Endothelial cell (in vitro differentiated cells): Measurements from ENCODE around the gene SLC22A23. TPM values are rescaled to one million over a fixed set of nuclear protein-coding genes. Genes with fewer than 3 reads are reported as not detected.

ENCODE experiments used
- DNase-seq: peaks from one replicate; pipeline ENCODE4 v3.0.0; 2021; ENCODE audit warnings: low spot score
- H3K27ac Mint-ChIP-seq: one replicate; pipeline ENCODE4 v1.8.0; 2021; ENCODE audit warnings: mixed read lengths, inconsistent platforms; ENCODE audit not compliant: unreplicated experiment
- H3K27me3 Mint-ChIP-seq: one replicate; pipeline ENCODE4 v1.8.0; 2021; ENCODE audit warnings: mild to moderate bottlenecking, moderate library complexity, mixed read lengths, inconsistent platforms; ENCODE audit not compliant: unreplicated experiment
- H3K36me3 Mint-ChIP-seq: one replicate; pipeline ENCODE4 v1.8.0; 2021; ENCODE audit warnings: mild to moderate bottlenecking, low read depth, mixed read lengths, inconsistent platforms; ENCODE audit not compliant: unreplicated experiment
- H3K4me1 Mint-ChIP-seq: one replicate; pipeline ENCODE4 v1.8.0; 2021; ENCODE audit warnings: mild to moderate bottlenecking, mixed read lengths, inconsistent platforms; ENCODE audit not compliant: unreplicated experiment
- H3K4me3 Mint-ChIP-seq: one replicate; pipeline ENCODE4 v1.8.0; 2021; ENCODE audit warnings: mild to moderate bottlenecking, mixed read lengths, inconsistent platforms; ENCODE audit not compliant: unreplicated experiment
- H3K9me3 Mint-ChIP-seq: one replicate; pipeline ENCODE4 v1.8.0; 2021; ENCODE audit warnings: mixed read lengths, inconsistent platforms; ENCODE audit not compliant: unreplicated experiment
- CTCF ChIP-seq: fragments of 200-600 bp; sonication (generic); IDR thresholded peaks from one replicate; pipeline ENCODE4 v1.5.0; 2021; ENCODE audit warnings: antibody characterized with exemption; ENCODE audit not compliant: unreplicated experiment
- total RNA-seq: library from RNA; stranded (reverse); fragmentation: NEBNext Ultra II Directional; extraction: Animal tissue kit (Norgen Biotek cat#: 25700); gene quantifications from one replicate; pipeline ENCODE4 v1.2.1, GENCODE V29; 2021; ENCODE audit not compliant: unreplicated experiment

The SLC22A23 gene
- total RNA-seq, 1 donor from 2014 or later = 72.7 TPM

- Mint-ChIP-seq H3K27me3 (peaks cover 2% of the 10 kb centered on the region), H3K9me3 (no peaks in the 10 kb centered on the region), H3K36me3 (peaks cover 11% of the 10 kb centered on the region), H3K4me1 (peaks cover 15% of the 10 kb centered on the region), H3K4me3 (no peak overlapping the region), H3K27ac (no peak overlapping the region)
- no peak for TF ChIP-seq CTCF
- no peak for DNase-seq
These were observed 28.1 kb downstream of the SLC22A23 start for GRCh38 chr6:3428700-3429099.

GRCh38 chr6:3428247-3428646 is 28.6 kb downstream of the SLC22A23 start:
- Mint-ChIP-seq H3K9me3 (no peaks in the 10 kb centered on the region), H3K27me3 (peaks cover 2% of the 10 kb centered on the region), H3K4me3 (no peak overlapping the region), H3K36me3 (peaks cover 11% of the 10 kb centered on the region), H3K4me1 (peaks cover 20% of the 10 kb centered on the region), H3K27ac (no peak overlapping the region)
- TF ChIP-seq CTCF = no peak
- no peak for DNase-seq

- no peak for DNase-seq
- peaks cover 2% of the 10 kb centered on the region for H3K27me3 Mint-ChIP-seq
- H3K4me1 Mint-ChIP-seq = peaks cover 26% of the 10 kb centered on the region
- H3K4me3 Mint-ChIP-seq = no peak overlapping the region
- TF ChIP-seq CTCF = no peak
- peaks cover 11% of the 10 kb centered on the region for H3K36me3 Mint-ChIP-seq
- no peaks in the 10 kb centered on the region for H3K9me3 Mint-ChIP-seq
- no peak overlapping the region for H3K27ac Mint-ChIP-seq
These were observed 29.2 kb downstream of the SLC22A23 start for GRCh38 chr6:3427687-3428085.

- H3K36me3 Mint-ChIP-seq = peaks cover 11% of the 10 kb centered on the region
- no peaks in the 10 kb centered on the region for H3K9me3 Mint-ChIP-seq
- no peak for TF ChIP-seq CTCF
- no peak for DNase-seq
- H3K27ac Mint-ChIP-seq = no peak overlapping the region
- H3K27me3 Mint-ChIP-seq = peaks cover 2% of the 10 kb centered on the region
- no peak overlapping the region for H3K4me3 Mint-ChIP-seq
- H3K4me1 Mint-ChIP-seq = peaks cover 31% of the 10 kb centered on the region
These were observed 29.7 kb downstream of the SLC22A23 start for GRCh38 chr6:3426927-3427686.

GRCh38 chr6:3426091-3426926 is 30.5 kb downstream of the SLC22A23 start:
- no peak for TF ChIP-seq CTCF
- Mint-ChIP-seq H3K27me3 (peaks cover 2% of the 10 kb centered on the region), H3K36me3 (peaks cover 10% of the 10 kb centered on the region), H3K4me3 (no peak overlapping the region), H3K9me3 (no peaks in the 10 kb centered on the region), H3K27ac (no peak overlapping the region), H3K4me1 (peaks cover 38% of the 10 kb centered on the region)
- DNase-seq = no peak
